HepG2 (cell line): ENCODE measurements around the gene ARL14EP. TPM values are rescaled to one million over a fixed set of nuclear protein-coding genes. Genes with fewer than 3 reads are reported as not detected.

ENCODE experiments used
- ATAC-seq: fragments of 200-7000 bp; cut with Tn5 transposase; 3 replicates; pipeline ENCODE4 v1.9.1; 2020; ENCODE audit warnings: mild to moderate bottlenecking, moderate library complexity
- BruUV-seq: library from RNA; stranded (reverse); fragments of 400-500 nt; replicated peaks from 2 replicates; lab custom pipeline; 2021; lab: Mats Ljungman, UMichigan
- CTCF ChIA-PET: fragments of 300-600 bp; formaldehyde crosslinking; extraction: SDS; loops from one replicate; lab custom pipeline; 2021; ENCODE audit warnings: low total read pairs, inconsistent platforms, low intra/inter-chr PET ratio; lab: Yijun Ruan, JAX
- POLR2A ChIA-PET: fragments of 350-600 bp; sonication (Branson Sonifier 250); formaldehyde crosslinking; loops from one replicate; lab custom pipeline; 2020; ENCODE audit warnings: antibody characterized with exemption, inconsistent platforms; lab: Yijun Ruan, JAX
- DNase-seq: peaks from one replicate; pipeline ENCODE4 v3.0.0-alpha.2; 2015; ENCODE audit warnings: low spot score
- FAIRE-seq: peaks from 3 replicates; lab custom pipeline; 2011; peaks lifted over from hg19 to GRCh38; lab: Jason Lieb, UNC
- H2AFZ ChIP-seq: one replicate; pipeline ENCODE4 v1.6.1; 2011; ENCODE audit warnings: low read length, inconsistent platforms
- H3K27ac ChIP-seq: fragments of 300-600 bp; 3 replicates; pipeline ENCODE4 v1.8.0; 2011; ENCODE audit warnings: mixed run types, mild to moderate bottlenecking, mixed read lengths, low read length, inconsistent platforms; ENCODE audit not compliant: insufficient read depth; ENCODE audit errors: extremely low read length
- H3K27me3 ChIP-seq, 2 experiments: fragments of 200-600 bp in 1 of 2; 2 replicates in 1 of 2; 3 replicates in 1 of 2; pipeline versions ENCODE4 v1.6.0 to v1.8.0; 2011; ENCODE audit warnings: low read length in 2 of 2, mild to moderate bottlenecking in 2 of 2, moderate library complexity in 2 of 2, inconsistent platforms in 1 of 2; ENCODE audit not compliant: insufficient read depth in 2 of 2, control insufficient read depth in 1 of 2
- H3K36me3 ChIP-seq, 2 experiments: fragments of 200-600 bp in 1 of 2; replicated peaks in 1 of 2; 2 replicates in 1 of 2; 3 replicates in 1 of 2; pipeline versions ENCODE4 v1.5.1 to v1.8.0; 2011; ENCODE audit warnings: low read length in 2 of 2, inconsistent platforms in 1 of 2; ENCODE audit not compliant: insufficient read depth in 2 of 2, control insufficient read depth in 1 of 2
- H3K4me1 ChIP-seq: 2 replicates; pipeline ENCODE4 v1.5.1; 2012; ENCODE audit warnings: low read length, inconsistent platforms; ENCODE audit not compliant: insufficient read depth
- H3K4me2 ChIP-seq: 2 replicates; pipeline ENCODE4 v1.6.0; 2011; ENCODE audit warnings: low read depth, low read length, inconsistent platforms
- H3K4me3 ChIP-seq, 3 experiments: fragments of 200-600 bp in 1 of 3; sonication (generic), shearing (Covaris generic) in 1 of 3; replicated peaks in 1 of 3; 2 replicates each; pipeline ENCODE4 v1.5.1; 2011 to 2016; ENCODE audit warnings: low read length in 3 of 3, inconsistent platforms in 2 of 3, low read depth in 2 of 3, mild to moderate bottlenecking in 2 of 3, control low read depth in 1 of 3, mixed read lengths in 1 of 3; ENCODE audit not compliant: insufficient read depth in 1 of 3
- H3K79me2 ChIP-seq: one replicate; pipeline ENCODE4 v1.6.1; 2011; ENCODE audit warnings: low read length, inconsistent platforms; ENCODE audit not compliant: insufficient read depth
- H3K9ac ChIP-seq: 2 replicates; pipeline ENCODE4 v1.6.0; 2011; ENCODE audit warnings: mild to moderate bottlenecking, low read depth, low read length, inconsistent platforms; ENCODE audit not compliant: insufficient read depth
- H3K9me3 ChIP-seq: 2 replicates; pipeline ENCODE4 v1.5.1; 2012; ENCODE audit warnings: mild to moderate bottlenecking, low read length
- H4K20me1 ChIP-seq: 2 replicates; pipeline ENCODE4 v1.6.0; 2011; ENCODE audit warnings: inconsistent platforms, mild to moderate bottlenecking, low read length, moderate library complexity; ENCODE audit not compliant: insufficient read depth
- ADNP ChIP-seq: sonication (generic); formaldehyde crosslinking; IDR thresholded peaks from 2 replicates; pipeline ENCODE4 v1.4.0; 2020; ENCODE audit warnings: missing genetic modification reagents
- AFF4 ChIP-seq: sonication (generic); formaldehyde crosslinking; IDR thresholded peaks from 2 replicates; pipeline ENCODE4 v1.4.0; 2020; ENCODE audit warnings: missing genetic modification reagents
- GTF3A ChIP-seq: sonication (generic); formaldehyde crosslinking; conservative IDR thresholded peaks from 2 replicates; pipeline ENCODE4 v1.4.0; 2020; ENCODE audit warnings: mild to moderate bottlenecking, missing genetic modification reagents
- LBX2 ChIP-seq: sonication (generic); formaldehyde crosslinking; IDR thresholded peaks from 2 replicates; pipeline ENCODE4 v1.5.0; 2020; ENCODE audit warnings: missing genetic modification reagents, mild to moderate bottlenecking, borderline replicate concordance
- MAFK ChIP-seq, 2 experiments: IDR thresholded peaks in 1 of 2; conservative IDR thresholded peaks in 1 of 2; 2 replicates each; pipeline ENCODE4 v1.6.1; 2011; ENCODE audit warnings: improper control_type of control experiment in 2 of 2, low read length in 2 of 2
- MATR3 ChIP-seq: sonication (generic); formaldehyde crosslinking; IDR thresholded peaks from 2 replicates; pipeline ENCODE4 v1.4.0; 2020; ENCODE audit warnings: missing genetic modification reagents
- PATZ1 ChIP-seq: sonication (generic); formaldehyde crosslinking; IDR thresholded peaks from 2 replicates; pipeline ENCODE4 v1.4.0; 2020; ENCODE audit warnings: missing genetic modification reagents
- PLRG1 ChIP-seq: fragments of 450-650 bp; conservative IDR thresholded peaks from 2 replicates; pipeline ENCODE4 v1.6.1; 2016
- POLR2AphosphoS5 ChIP-seq: IDR thresholded peaks from 2 replicates; pipeline ENCODE4 v1.6.1; 2012; ENCODE audit warnings: low read depth, low read length
- RELA ChIP-seq: sonication (generic); formaldehyde crosslinking; IDR thresholded peaks from 2 replicates; pipeline ENCODE4 v1.4.0; 2020; ENCODE audit warnings: missing genetic modification reagents
- SIX1 ChIP-seq: sonication (generic); formaldehyde crosslinking; IDR thresholded peaks from 2 replicates; pipeline ENCODE4 v1.4.0; 2020; ENCODE audit warnings: missing genetic modification reagents, borderline replicate concordance
- ZKSCAN1 ChIP-seq: fragments of 150-350 bp; IDR thresholded peaks from 2 replicates; pipeline ENCODE4 v1.6.1; 2014; ENCODE audit warnings: low read length
- ZNF17 ChIP-seq: sonication (generic); formaldehyde crosslinking; IDR thresholded peaks from 2 replicates; pipeline ENCODE4 v1.5.0; 2020; ENCODE audit warnings: mild to moderate bottlenecking, missing genetic modification reagents
- ZNF605 ChIP-seq: sonication (generic); formaldehyde crosslinking; IDR thresholded peaks from 2 replicates; pipeline ENCODE4 v1.8.0; 2022; ENCODE audit warnings: mild to moderate bottlenecking, missing genetic modification reagents
- ZNF687 ChIP-seq: sonication (generic); formaldehyde crosslinking; IDR thresholded peaks from 2 replicates; pipeline ENCODE4 v1.5.1; 2020; ENCODE audit warnings: mild to moderate bottlenecking, missing genetic modification reagents, moderate library complexity
- ZNF75D ChIP-seq: sonication (generic); formaldehyde crosslinking; IDR thresholded peaks from 2 replicates; pipeline ENCODE4 v1.8.1; 2023; ENCODE audit warnings: missing genetic modification reagents, mild to moderate bottlenecking, borderline replicate concordance
- WGBS: methylation state at CpG from one replicate; pipeline ENCODE4 v1.1.6; 2017; ENCODE audit warnings: low lambda C conversion rate; 5-methylcytosine and 5-hydroxymethylcytosine counted together
- in situ Hi-C: cut with HindIII; loops from 2 replicates; pipeline ENCODE4 v1.10.0; 2017; ENCODE audit warnings: low pct_unique_long_range_greater_than_20kb; ENCODE audit not compliant: extremely low pct_ligation_motif_present
- intact Hi-C: fragments of 100-400 bp; cut with micrococcal nuclease; formaldehyde crosslinking; loops from one replicate; pipeline ENCODE4 v1.10.0; 2022; ENCODE audit not compliant: unreplicated experiment
- polyA plus RNA-seq, 8 experiments: library from polyadenylated mRNA; depleted of rRNA in 3 of 8; stranded (reverse) in 7 of 8; unstranded in 1 of 8; fragments of >200 nt; fragmentation: Illumina TruSeq in 4 of 8; extraction: Trizol in 4 of 8; gene quantifications; 2 replicates each; pipeline versions ENCODE4 v1.2.1 to v1.2.3, GENCODE V29; 2011 to 2016; ENCODE audit warnings: low read depth in 4 of 8, missing spikeins in 1 of 8, mixed read lengths in 1 of 8; ENCODE audit not compliant: insufficient read depth in 1 of 8
- total RNA-seq, 5 experiments: library from RNA; depleted of rRNA; stranded (reverse); fragments of >200 nt; fragmentation: Illumina TruSeq; extraction: Trizol; gene quantifications; 2 replicates each; pipeline ENCODE4 v1.2.3, GENCODE V29; 2016; ENCODE audit warnings: low read depth in 1 of 5

The ARL14EP gene
- total and polyA plus RNA-seq, 2 of the 13 experiments (the other 11 are each of a cell fraction or from before 2014, with no cell fraction given), result 9.8 to 15.4 TPM

- POLR2A ChIA-PET, result no interaction called here
- TF ChIP-seq GTF3A (no peak), LBX2 (no peak), POLR2AphosphoS5 (no peak), ZNF605 (no peak), MATR3 (CRISPR knock-in tag) (no peak), AFF4 (CRISPR knock-in tag) (no peak), MAFK (conservative IDR thresholded peaks at IDR 0.05 in 1 of 2, IDR thresholded peaks at IDR 0.05 in 1 of 2; ENCODE audit: low read length in 2 of 2) (no peak), ADNP (CRISPR knock-in tag) (no peak), PLRG1 (no peak), ZNF75D (no peak), ZKSCAN1 (no peak), RELA (CRISPR knock-in tag) (no peak), ZNF687 (CRISPR knock-in tag) (no peak), SIX1 (no peak), ZNF17 (no peak), PATZ1 (CRISPR knock-in tag) (no peak)
Observed at GRCh38 chr11:30313580-30313979, 9.3 kb upstream of the ARL14EP start.

More at GRCh38 chr11:30313580-30313979, 9.3 kb upstream of the ARL14EP start:
- Histone ChIP-seq H3K27me3 (peaks cover 0 to 7% of the 10 kb centered on the region in 2 experiments; a peak in 1 of 5 replicates), H3K4me2 (no peak overlapping the region), H3K27ac (no peak overlapping the region), H2AFZ (no peak overlapping the region), H4K20me1 (no peaks in the 10 kb centered on the region), H3K9ac (no peak overlapping the region), H3K36me3 (no peaks in the 10 kb centered on the region), H3K4me3 (no peak overlapping the region), H3K4me1 (no peaks in the 10 kb centered on the region), H3K9me3 (no peaks in the 10 kb centered on the region), H3K79me2 (no peaks in the 10 kb centered on the region)
- CTCF ChIA-PET, result no interaction called here
- DNase-seq (no peak), ATAC-seq (no peak), FAIRE-seq (no peak)
- in situ Hi-C loops, result no loop called here
- intact Hi-C loops, result no loop called here
- no TSS peak for BruUV-seq
- 33% methylated on average over 2 of the region's 2 CpGs for WGBS
